ENCODE data around the gene CASK. TPM values are rescaled to one million over a fixed set of nuclear protein-coding genes. Genes with fewer than 3 reads are reported as not detected.
"Not testable (repeated sequence)": the region's sequence is repeated elsewhere in the genome, so short reads cannot be mapped to it uniquely, and the experiment has no call there.

The CASK gene
- total RNA-seq, 1 donor from 2014 or later = 23.0 TPM

DNA sequence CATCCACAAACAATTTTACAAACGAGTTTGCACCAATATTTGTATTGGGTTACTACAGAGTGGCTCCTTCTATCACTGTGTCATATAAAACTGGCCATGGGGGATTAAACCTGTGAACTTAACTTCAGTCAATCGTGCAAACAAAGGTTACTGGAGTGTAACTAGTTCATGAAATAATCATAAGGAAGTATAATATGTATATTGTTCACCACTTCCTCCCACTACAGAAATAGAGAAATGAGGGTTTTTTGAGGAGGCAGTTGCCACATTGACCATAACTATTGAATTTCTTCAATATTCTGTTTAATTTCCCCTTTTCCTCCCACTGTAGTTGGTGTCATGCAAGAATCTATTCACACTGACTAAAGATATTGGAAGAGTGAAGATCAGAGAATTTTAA lies 199.5 kb downstream of the CASK start, which contains the start of gene GPR82:
TSS of gene GPR82 (plus strand) at position 356 of the 400 bp plus-strand sequence. CDS start 2,846 bp downstream, outside the sequence.
- ATAC-seq (ENCODE audit: low read depth) (peak; percentile 49), DNase-seq (no peak)
- CTCF ChIA-PET = interaction anchor here (0.7 to 1.0 kb wide), 2 partner anchors 16 to 17 kb away, joined by 3 read pairs; no protein-coding TSS in a partner anchor
- H3K36me3 Mint-ChIP-seq (ENCODE audit: low read depth) = peaks cover under 1% of the 10 kb centered on the region
- H3K27ac Mint-ChIP-seq = peak within 1 kb of the TSS; percentile 12
- POLR2A ChIA-PET = no interaction called here
- TF ChIP-seq, protein P1, sequence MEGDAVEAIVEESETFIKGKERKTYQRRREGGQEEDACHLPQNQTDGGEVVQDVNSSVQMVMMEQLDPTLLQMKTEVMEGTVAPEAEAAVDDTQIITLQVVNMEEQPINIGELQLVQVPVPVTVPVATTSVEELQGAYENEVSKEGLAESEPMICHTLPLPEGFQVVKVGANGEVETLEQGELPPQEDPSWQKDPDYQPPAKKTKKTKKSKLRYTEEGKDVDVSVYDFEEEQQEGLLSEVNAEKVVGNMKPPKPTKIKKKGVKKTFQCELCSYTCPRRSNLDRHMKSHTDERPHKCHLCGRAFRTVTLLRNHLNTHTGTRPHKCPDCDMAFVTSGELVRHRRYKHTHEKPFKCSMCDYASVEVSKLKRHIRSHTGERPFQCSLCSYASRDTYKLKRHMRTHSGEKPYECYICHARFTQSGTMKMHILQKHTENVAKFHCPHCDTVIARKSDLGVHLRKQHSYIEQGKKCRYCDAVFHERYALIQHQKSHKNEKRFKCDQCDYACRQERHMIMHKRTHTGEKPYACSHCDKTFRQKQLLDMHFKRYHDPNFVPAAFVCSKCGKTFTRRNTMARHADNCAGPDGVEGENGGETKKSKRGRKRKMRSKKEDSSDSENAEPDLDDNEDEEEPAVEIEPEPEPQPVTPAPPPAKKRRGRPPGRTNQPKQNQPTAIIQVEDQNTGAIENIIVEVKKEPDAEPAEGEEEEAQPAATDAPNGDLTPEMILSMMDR (IDR thresholded peaks at IDR 0.05) = no peak
- peaks cover 4% of the 10 kb centered on the region for H3K9me3 Mint-ChIP-seq
- no peak within 1 kb of the TSS for H3K4me3 Mint-ChIP-seq
- intact Hi-C loops (cut with micrococcal nuclease) = no loop called here
- H3K27me3 Mint-ChIP-seq = no peaks in the 10 kb centered on the region
- peaks cover 53% of the 10 kb centered on the region for H3K4me1 Mint-ChIP-seq

DNA sequence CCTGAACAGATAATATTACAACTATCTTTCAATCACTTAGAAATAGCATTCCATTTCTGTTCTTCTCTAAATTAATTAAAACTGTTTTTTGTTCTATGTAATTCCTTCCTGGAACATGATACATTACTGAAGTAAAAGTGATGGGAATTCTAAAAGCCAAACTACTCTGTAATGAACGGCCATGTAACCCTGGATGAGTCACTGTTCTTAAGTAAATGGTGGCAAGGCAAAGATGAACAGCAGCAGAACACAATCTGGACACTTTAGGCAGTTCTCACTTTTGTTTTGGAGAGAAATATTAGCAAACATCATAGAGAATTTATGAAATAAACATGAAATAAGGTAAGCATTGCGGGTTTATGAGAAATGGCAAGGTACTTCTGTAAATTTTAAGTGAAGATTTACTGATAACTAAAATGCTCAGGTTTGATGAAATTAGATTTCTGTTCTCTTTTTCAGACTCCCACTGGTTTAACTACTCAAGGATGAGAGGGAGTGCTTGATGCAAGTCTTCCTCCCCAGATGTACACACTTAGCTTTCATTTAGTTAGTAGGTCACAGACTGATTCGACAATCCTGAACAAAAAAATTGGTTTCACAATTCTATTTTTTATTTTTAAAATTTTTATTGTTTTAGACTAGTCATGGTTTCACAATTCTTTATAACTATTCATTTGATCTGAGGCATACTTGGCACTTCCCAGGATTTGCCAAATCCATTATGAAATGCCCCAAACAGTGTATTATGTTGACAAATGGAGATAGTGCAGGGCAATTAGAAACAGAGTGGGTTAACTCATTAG lies 200.3 kb downstream of the CASK start:
- Mint-ChIP-seq H3K36me3 (ENCODE audit: low read depth) (peaks cover 4% of the 10 kb centered on the region), H3K9me3 (peaks cover 4% of the 10 kb centered on the region), H3K27me3 (no peaks in the 10 kb centered on the region), H3K4me1 (peaks cover 54% of the 10 kb centered on the region), H3K4me3 (no peak overlapping the region), H3K27ac (peak overlapping the region; percentile 12)
- intact Hi-C loops (cut with micrococcal nuclease) = no loop called here
- TF ChIP-seq, protein P1 (IDR thresholded peaks at IDR 0.05) = no peak
- POLR2A ChIA-PET = no interaction called here
- CTCF ChIA-PET = interaction anchor here (0.7 to 1.0 kb wide), 2 partner anchors 15 to 17 kb away, joined by 3 read pairs; no protein-coding TSS in a partner anchor
- ATAC-seq (ENCODE audit: low read depth) (no peak), DNase-seq (no peak)

DNA sequence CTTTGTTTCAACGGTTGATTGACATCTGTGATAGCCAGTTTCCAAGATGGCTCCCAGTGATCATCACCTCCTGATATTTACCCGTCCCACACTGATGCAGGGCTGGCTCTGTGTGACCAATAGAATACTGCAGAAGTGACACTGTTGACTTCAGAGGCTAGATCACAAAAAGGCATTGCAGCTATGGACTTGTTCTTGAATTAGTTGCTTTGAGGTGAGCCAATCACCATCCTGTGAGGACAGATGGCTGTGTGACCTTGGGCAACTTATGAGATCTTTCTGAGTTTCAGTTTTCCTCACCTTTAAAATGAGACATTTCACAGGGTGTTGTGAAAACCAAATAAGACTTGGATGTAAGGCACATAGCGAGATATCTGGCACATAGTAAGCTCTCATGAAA lies 201.1 kb downstream of the CASK start:
- ATAC-seq (ENCODE audit: low read depth) (no peak), DNase-seq (no peak)
- TF ChIP-seq, protein P1 (IDR thresholded peaks at IDR 0.05) = no peak
- Mint-ChIP-seq H3K4me3 (peak overlapping the region; percentile 5), H3K9me3 (peaks cover 4% of the 10 kb centered on the region), H3K27ac (peak overlapping the region; percentile 5), H3K4me1 (peaks cover 55% of the 10 kb centered on the region), H3K27me3 (no peaks in the 10 kb centered on the region), H3K36me3 (ENCODE audit: low read depth) (peaks cover 4% of the 10 kb centered on the region)
- POLR2A ChIA-PET = no interaction called here
- intact Hi-C loops (cut with micrococcal nuclease) = no loop called here
- CTCF ChIA-PET = no interaction called here

DNA sequence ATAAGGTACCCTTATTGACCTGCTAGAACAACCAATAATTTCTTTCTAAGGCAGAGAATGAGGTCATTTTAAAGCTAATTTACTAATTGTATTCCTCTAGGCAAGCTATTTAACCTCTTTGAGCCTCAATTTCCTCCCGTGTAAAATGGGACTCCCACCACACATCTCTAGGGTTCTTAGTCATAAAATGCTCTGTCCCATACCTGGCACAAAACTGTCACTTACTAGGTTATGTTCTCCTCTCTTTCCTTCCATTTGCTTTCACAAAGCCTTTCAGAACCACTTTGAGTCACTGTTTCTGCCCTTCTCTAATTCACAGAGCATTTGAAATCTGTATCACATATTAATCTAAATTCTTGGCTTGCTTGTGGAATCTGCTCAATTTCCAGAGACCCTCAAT lies 201.8 kb downstream of the CASK start:
- CTCF ChIA-PET = no interaction called here
- no peak for ATAC-seq (ENCODE audit: low read depth)
- peaks cover 6% of the 10 kb centered on the region for H3K36me3 Mint-ChIP-seq (ENCODE audit: low read depth)
- H3K9me3 Mint-ChIP-seq = peaks cover 4% of the 10 kb centered on the region
- POLR2A ChIA-PET = no interaction called here
- H3K27me3 Mint-ChIP-seq = no peaks in the 10 kb centered on the region
- intact Hi-C loops (cut with micrococcal nuclease) = loop anchor here (2.0 kb wide), 1 partner anchor 15 kb away; no protein-coding TSS in a partner anchor
- TF ChIP-seq, protein P1 (IDR thresholded peaks at IDR 0.05) = no peak
- no peak overlapping the region for H3K4me3 Mint-ChIP-seq
- peaks cover 61% of the 10 kb centered on the region for H3K4me1 Mint-ChIP-seq
- no peak for DNase-seq
- no peak overlapping the region for H3K27ac Mint-ChIP-seq

DNA sequence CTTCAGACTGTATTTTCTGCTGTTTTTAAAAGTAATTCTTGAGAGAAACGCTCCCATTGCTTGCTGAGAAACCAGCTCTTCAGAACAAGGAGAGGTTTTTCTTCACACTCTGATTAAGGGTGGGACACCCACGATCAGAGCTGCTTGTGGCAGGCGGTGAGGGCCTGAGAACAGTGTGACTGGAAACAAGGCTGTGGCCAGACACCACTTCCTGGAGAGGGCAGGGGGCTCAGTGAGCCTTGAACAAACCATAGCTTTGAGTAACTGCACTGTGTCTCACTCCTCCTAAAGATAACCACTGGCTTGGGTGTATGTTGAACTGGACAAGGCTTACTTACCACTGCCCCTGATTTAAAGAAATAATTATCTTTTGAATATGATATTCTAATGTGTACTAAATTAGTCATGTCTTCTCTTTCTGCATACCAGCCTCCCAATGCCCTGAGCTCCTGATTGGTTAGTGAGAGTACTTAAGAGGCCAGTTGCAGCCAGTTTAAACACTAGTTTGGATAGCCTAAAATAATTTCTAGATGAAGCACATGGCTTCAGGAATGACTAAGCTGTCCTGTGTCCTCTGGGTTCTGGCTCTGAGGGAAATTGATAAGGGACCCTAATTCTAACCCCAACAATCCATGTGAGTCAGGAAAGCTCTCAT lies 203.1 kb downstream of the CASK start:
- Mint-ChIP-seq H3K9me3 (peaks cover 4% of the 10 kb centered on the region), H3K4me3 (no peak overlapping the region), H3K27me3 (no peaks in the 10 kb centered on the region), H3K27ac (no peak overlapping the region), H3K36me3 (ENCODE audit: low read depth) (peaks cover 6% of the 10 kb centered on the region), H3K4me1 (peaks cover 71% of the 10 kb centered on the region)
- ChIA-PET CTCF (interaction anchor here (1.2 kb wide), 1 partner anchor 14 kb away, joined by 5 read pairs; no protein-coding TSS in a partner anchor), POLR2A (interaction anchor here (0.5 to 1.3 kb wide), 4 partner anchors 13 to 1274 kb away, joined by 3 to 14 read pairs (median 3); no protein-coding TSS in a partner anchor)
- ATAC-seq (ENCODE audit: low read depth) (peak; percentile 91), DNase-seq (peak; percentile 16)
- intact Hi-C loops (cut with micrococcal nuclease) = loop anchor here (1.0 to 2.0 kb wide), 2 partner anchors 13 to 14 kb away; no protein-coding TSS in a partner anchor
- TF ChIP-seq, protein P1 (IDR thresholded peaks at IDR 0.05) = no peak

DNA sequence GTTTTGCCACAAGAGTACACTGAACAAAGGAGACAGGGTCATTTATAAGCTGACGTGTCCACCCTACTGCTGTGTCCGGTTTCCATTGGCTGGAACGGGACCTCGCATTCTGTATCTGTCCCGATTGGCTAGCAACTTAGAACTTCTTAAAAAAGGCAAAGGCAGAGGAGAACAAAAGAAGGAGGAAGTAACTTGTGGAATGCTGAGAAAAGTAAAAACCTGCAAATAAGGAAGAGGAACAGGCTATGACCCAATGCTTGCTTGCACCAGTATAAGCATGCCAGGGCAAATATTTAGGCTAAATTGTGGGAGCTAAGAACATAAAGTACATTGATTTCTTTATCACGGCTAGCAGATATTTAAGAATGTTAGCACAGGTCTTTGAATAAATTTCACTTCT lies 203.7 kb downstream of the CASK start:
- H3K4me1 Mint-ChIP-seq = peaks cover 70% of the 10 kb centered on the region
- H3K36me3 Mint-ChIP-seq (ENCODE audit: low read depth); ATAC-seq (ENCODE audit: low read depth); DNase-seq; H3K9me3 Mint-ChIP-seq; H3K27ac Mint-ChIP-seq; H3K4me3 Mint-ChIP-seq; H3K27me3 Mint-ChIP-seq: not testable (repeated sequence)
- ChIA-PET POLR2A (interaction anchor here (0.5 to 1.3 kb wide), 4 partner anchors 12 to 1274 kb away, joined by 3 to 14 read pairs (median 3); no protein-coding TSS in a partner anchor), CTCF (interaction anchor here (1.2 kb wide), 1 partner anchor 13 kb away, joined by 5 read pairs; no protein-coding TSS in a partner anchor)
- intact Hi-C loops (cut with micrococcal nuclease) = loop anchor here (1.0 to 2.0 kb wide), 2 partner anchors 13 to 15 kb away; no protein-coding TSS in a partner anchor
